ENCODE measurements around the gene RELN.

Gene RELN

GRCh38 chr7:103887050-103887449 lies 102.4 kb downstream of the RELN start:
- H3K27ac ChIP-seq: no peak overlapping the region
- no peak for TF ChIP-seq CTCF (IDR thresholded peaks at IDR 0.05)
- TF ChIP-seq ZFX (IDR thresholded peaks at IDR 0.05; ENCODE audit: borderline replicate concordance): no peak

- H3K27ac ChIP-seq: no peak overlapping the region
- TF ChIP-seq CTCF (IDR thresholded peaks at IDR 0.05): no peak
- no peak for TF ChIP-seq ZFX (IDR thresholded peaks at IDR 0.05; ENCODE audit: borderline replicate concordance)
Measured at GRCh38 chr7:103879928-103880600, 109.4 kb downstream of the RELN start.

- H3K27ac ChIP-seq: no peak overlapping the region
Measured at GRCh38 chr7:103879411-103879810, 110.0 kb downstream of the RELN start.

GRCh38 chr7:103877565-103877964 lies 111.9 kb downstream of the RELN start:
- H3K27ac ChIP-seq: no peak overlapping the region
- TF ChIP-seq ZFX (IDR thresholded peaks at IDR 0.05; ENCODE audit: borderline replicate concordance): no peak
- TF ChIP-seq CTCF (IDR thresholded peaks at IDR 0.05): 0 out of 2 replicates have a peak, but pooled peaks have one; percentile 10

More at GRCh38 chr7:103879411-103879810, 110.0 kb downstream of the RELN start:
- no peak for TF ChIP-seq ZFX (IDR thresholded peaks at IDR 0.05; ENCODE audit: borderline replicate concordance)

- TF ChIP-seq CTCF (IDR thresholded peaks at IDR 0.05): no peak
- no peak for TF ChIP-seq ZFX (IDR thresholded peaks at IDR 0.05; ENCODE audit: borderline replicate concordance)
- no peak overlapping the region for H3K27ac ChIP-seq
Measured at GRCh38 chr7:103875718-103876117, 113.7 kb downstream of the RELN start.

GRCh38 chr7:103871473-103871872 lies 118.0 kb downstream of the RELN start:
- TF ChIP-seq ZFX (IDR thresholded peaks at IDR 0.05; ENCODE audit: borderline replicate concordance): no peak
- TF ChIP-seq CTCF (IDR thresholded peaks at IDR 0.05): no peak
- no peak overlapping the region for H3K27ac ChIP-seq

- H3K27ac ChIP-seq: no peak overlapping the region
- TF ChIP-seq CTCF (IDR thresholded peaks at IDR 0.05) (no peak), ZFX (IDR thresholded peaks at IDR 0.05; ENCODE audit: borderline replicate concordance) (no peak)
Measured at GRCh38 chr7:103870664-103871063, 118.8 kb downstream of the RELN start.

GRCh38 chr7:103867874-103868273 lies 121.6 kb downstream of the RELN start:
- H3K27ac ChIP-seq: no peak overlapping the region
- TF ChIP-seq CTCF (IDR thresholded peaks at IDR 0.05) (no peak), ZFX (IDR thresholded peaks at IDR 0.05; ENCODE audit: borderline replicate concordance) (no peak)

All from 22Rv1 (cell line).